Breast epithelium (tissue), 3 donors: Measurements from ENCODE around the gene ADH7.

Experiments used
- POLR2A ChIP-seq: fragments of 450-650 bp; IDR thresholded peaks from one replicate; pipeline ENCODE4 v1.6.1; 2016; ENCODE audit warnings: antibody characterized with exemption, mild to moderate bottlenecking, moderate library complexity
- TF ChIP-seq, protein P1 (sequence below), 3 donors: fragments of 450-650 bp; IDR thresholded peaks; one replicate each; pipeline ENCODE4 v1.5.1; 2016 to 2017; ENCODE audit warnings: antibody characterized with exemption in 3 of 3, mild to moderate bottlenecking in 3 of 3, moderate library complexity in 3 of 3

DNA sequence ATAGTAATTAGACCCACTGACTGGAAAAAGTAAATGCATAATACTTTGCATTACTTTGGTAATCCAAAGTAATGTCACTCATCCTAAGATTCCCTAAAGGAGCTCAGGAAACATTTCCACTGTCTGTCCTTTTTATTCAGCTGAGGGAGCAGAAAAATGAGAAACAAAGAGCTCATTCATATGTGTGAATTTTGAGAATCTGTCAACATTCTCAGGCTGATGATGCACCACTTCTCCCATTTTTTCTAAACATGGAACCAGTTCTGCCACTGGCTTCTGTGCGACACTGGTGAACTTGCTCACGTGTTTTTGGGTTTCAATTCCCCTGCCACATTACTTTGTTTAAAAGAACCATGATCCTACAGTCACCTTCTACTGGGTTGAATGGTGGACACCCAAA lies 28.4 kb upstream of the ADH7 start:
- TF ChIP-seq, protein P1, sequence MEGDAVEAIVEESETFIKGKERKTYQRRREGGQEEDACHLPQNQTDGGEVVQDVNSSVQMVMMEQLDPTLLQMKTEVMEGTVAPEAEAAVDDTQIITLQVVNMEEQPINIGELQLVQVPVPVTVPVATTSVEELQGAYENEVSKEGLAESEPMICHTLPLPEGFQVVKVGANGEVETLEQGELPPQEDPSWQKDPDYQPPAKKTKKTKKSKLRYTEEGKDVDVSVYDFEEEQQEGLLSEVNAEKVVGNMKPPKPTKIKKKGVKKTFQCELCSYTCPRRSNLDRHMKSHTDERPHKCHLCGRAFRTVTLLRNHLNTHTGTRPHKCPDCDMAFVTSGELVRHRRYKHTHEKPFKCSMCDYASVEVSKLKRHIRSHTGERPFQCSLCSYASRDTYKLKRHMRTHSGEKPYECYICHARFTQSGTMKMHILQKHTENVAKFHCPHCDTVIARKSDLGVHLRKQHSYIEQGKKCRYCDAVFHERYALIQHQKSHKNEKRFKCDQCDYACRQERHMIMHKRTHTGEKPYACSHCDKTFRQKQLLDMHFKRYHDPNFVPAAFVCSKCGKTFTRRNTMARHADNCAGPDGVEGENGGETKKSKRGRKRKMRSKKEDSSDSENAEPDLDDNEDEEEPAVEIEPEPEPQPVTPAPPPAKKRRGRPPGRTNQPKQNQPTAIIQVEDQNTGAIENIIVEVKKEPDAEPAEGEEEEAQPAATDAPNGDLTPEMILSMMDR (IDR thresholded peaks at IDR 0.05): no peak
- no peak for TF ChIP-seq POLR2A
